Measurements from ENCODE around the gene CDH4.

DNA sequence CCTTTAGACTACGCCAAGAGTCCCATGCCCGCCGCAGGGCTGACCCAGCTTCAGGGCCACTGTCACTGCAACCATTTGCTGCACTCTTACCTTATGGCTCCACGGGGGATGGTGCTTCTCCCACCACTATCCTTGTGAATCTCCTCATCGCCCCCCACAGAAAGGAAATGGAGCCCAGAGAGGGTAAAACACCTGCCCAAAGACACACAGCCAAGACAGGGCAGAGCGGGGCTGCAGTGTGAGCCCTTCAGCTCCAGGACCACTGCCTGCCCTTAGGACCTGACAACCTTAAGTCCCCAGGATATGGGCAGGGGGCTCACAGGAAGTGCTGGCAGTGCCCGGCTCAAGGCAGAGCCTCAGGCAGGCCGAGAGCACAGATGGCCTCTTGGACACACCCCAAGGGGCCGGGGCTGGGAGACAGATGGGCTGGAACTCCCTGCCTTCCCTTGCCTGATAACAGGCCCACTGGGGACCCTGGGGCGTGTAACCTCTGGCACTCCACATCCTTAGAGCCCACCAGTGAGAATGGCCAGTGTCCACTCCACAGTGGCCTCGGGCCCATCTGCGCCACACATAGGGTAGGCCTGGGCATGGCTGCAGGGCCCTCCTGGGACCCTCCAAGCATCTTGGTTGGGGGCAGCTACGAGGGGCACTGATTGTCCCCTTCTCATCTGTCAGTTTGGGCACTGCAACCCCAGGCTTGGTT lies 548.5 kb downstream of the CDH4 start:
- TF ChIP-seq, protein P1, sequence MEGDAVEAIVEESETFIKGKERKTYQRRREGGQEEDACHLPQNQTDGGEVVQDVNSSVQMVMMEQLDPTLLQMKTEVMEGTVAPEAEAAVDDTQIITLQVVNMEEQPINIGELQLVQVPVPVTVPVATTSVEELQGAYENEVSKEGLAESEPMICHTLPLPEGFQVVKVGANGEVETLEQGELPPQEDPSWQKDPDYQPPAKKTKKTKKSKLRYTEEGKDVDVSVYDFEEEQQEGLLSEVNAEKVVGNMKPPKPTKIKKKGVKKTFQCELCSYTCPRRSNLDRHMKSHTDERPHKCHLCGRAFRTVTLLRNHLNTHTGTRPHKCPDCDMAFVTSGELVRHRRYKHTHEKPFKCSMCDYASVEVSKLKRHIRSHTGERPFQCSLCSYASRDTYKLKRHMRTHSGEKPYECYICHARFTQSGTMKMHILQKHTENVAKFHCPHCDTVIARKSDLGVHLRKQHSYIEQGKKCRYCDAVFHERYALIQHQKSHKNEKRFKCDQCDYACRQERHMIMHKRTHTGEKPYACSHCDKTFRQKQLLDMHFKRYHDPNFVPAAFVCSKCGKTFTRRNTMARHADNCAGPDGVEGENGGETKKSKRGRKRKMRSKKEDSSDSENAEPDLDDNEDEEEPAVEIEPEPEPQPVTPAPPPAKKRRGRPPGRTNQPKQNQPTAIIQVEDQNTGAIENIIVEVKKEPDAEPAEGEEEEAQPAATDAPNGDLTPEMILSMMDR (IDR thresholded peaks at IDR 0.05), result no peak
- no peak for TF ChIP-seq POLR2A (IDR thresholded peaks at IDR 0.05)
